Trophoblast cell (in vitro differentiated cells and primary cell): ENCODE data around the gene RNF130.

Experiments used
- DNase-seq, 2 donors: peaks; one replicate each; pipeline ENCODE4 v3.0.0-alpha.2; 2016
- H2AFZ ChIP-seq: 2 replicates; pipeline ENCODE4 v1.6.1; 2013; ENCODE audit warnings: low read length, moderate library complexity, mild to moderate bottlenecking; ENCODE audit not compliant: insufficient read depth, poor library complexity
- H2AK5ac ChIP-seq: 2 replicates; pipeline ENCODE4 v1.6.1; 2013; ENCODE audit warnings: mild to moderate bottlenecking, low read length
- H2BK120ac ChIP-seq: 2 replicates; pipeline ENCODE4 v1.6.1; 2013; ENCODE audit warnings: low read length, mild to moderate bottlenecking, moderate library complexity; ENCODE audit not compliant: insufficient read depth, poor library complexity
- H2BK12ac ChIP-seq: 2 replicates; pipeline ENCODE4 v1.6.1; 2013; ENCODE audit warnings: mild to moderate bottlenecking, low read length, moderate library complexity
- H2BK5ac ChIP-seq: 2 replicates; pipeline ENCODE4 v1.6.1; 2013; ENCODE audit warnings: low read length, low read depth, moderate library complexity, mild to moderate bottlenecking; ENCODE audit not compliant: poor library complexity
- H3K14ac ChIP-seq: 2 replicates; pipeline ENCODE4 v1.6.1; 2013; ENCODE audit warnings: mild to moderate bottlenecking, low read length
- H3K18ac ChIP-seq: 2 replicates; pipeline ENCODE4 v1.6.1; 2013; ENCODE audit warnings: mild to moderate bottlenecking, low read length
- H3K23ac ChIP-seq: 2 replicates; pipeline ENCODE4 v1.6.1; 2013; ENCODE audit warnings: low read length
- H3K27ac ChIP-seq: 2 replicates; pipeline ENCODE4 v1.5.1; 2013; ENCODE audit warnings: low read depth, mild to moderate bottlenecking, inconsistent platforms, low read length, moderate library complexity
- H3K27me3 ChIP-seq: 2 replicates; pipeline ENCODE4 v1.6.1; 2013; ENCODE audit warnings: inconsistent platforms, mild to moderate bottlenecking, low read length, moderate library complexity; ENCODE audit not compliant: insufficient read depth
- H3K36me3 ChIP-seq, 2 experiments: 1 replicate in 1 of 2; 2 replicates in 1 of 2; pipeline ENCODE4 v1.6.1; 2013; ENCODE audit warnings: low read length in 2 of 2, mild to moderate bottlenecking in 2 of 2, moderate library complexity in 1 of 2; ENCODE audit not compliant: insufficient read depth in 2 of 2, control insufficient read depth in 1 of 2
- H3K4ac ChIP-seq: 2 replicates; pipeline ENCODE4 v1.6.1; 2013; ENCODE audit warnings: low read depth, mild to moderate bottlenecking, low read length, moderate library complexity
- H3K4me1 ChIP-seq, 2 experiments: 1 replicate in 1 of 2; 2 replicates in 1 of 2; pipeline ENCODE4 v1.6.1; 2013; ENCODE audit warnings: low read length in 2 of 2, mild to moderate bottlenecking in 2 of 2, moderate library complexity in 1 of 2; ENCODE audit not compliant: insufficient read depth in 2 of 2, control insufficient read depth in 1 of 2
- H3K4me2 ChIP-seq: 2 replicates; pipeline ENCODE4 v1.6.1; 2013; ENCODE audit warnings: inconsistent platforms, mild to moderate bottlenecking, low read length, moderate library complexity
- H3K4me3 ChIP-seq: 2 replicates; pipeline ENCODE4 v1.5.1; 2013; ENCODE audit warnings: mild to moderate bottlenecking, low read depth, low read length, inconsistent platforms
- H3K79me1 ChIP-seq: one replicate; pipeline ENCODE4 v1.6.1; 2013; ENCODE audit warnings: low read length
- H3K79me2 ChIP-seq: 2 replicates; pipeline ENCODE4 v1.6.1; 2013; ENCODE audit warnings: low read length, mild to moderate bottlenecking; ENCODE audit not compliant: control insufficient read depth, insufficient read depth, poor library complexity
- H3K9ac ChIP-seq: 2 replicates; pipeline ENCODE4 v1.6.1; 2013; ENCODE audit warnings: mild to moderate bottlenecking, low read length
- H3K9me3 ChIP-seq: 2 replicates; pipeline ENCODE4 v1.6.1; 2013; ENCODE audit warnings: low read depth, mild to moderate bottlenecking, control low read depth, inconsistent platforms, low read length; ENCODE audit not compliant: insufficient read depth
- H4K12ac ChIP-seq: 2 replicates; pipeline ENCODE4 v1.6.1; 2013; ENCODE audit warnings: low read depth, mild to moderate bottlenecking, low read length, moderate library complexity
- H4K8ac ChIP-seq: 2 replicates; pipeline ENCODE4 v1.6.1; 2013; ENCODE audit warnings: low read depth, mild to moderate bottlenecking, low read length, moderate library complexity
- H4K91ac ChIP-seq: one replicate; pipeline ENCODE4 v1.6.1; 2013; ENCODE audit warnings: low read depth, mild to moderate bottlenecking, low read length, moderate library complexity
- WGBS: extraction: QIAGEN DNeasy Blood & Tissue Kit; methylation state at CpG from one replicate; pipeline ENCODE4 v1.1.7; 2013; ENCODE audit warnings: missing lambda C conversion rate; ENCODE audit not compliant: insufficient read length, insufficient coverage; ENCODE audit errors: extremely low coverage; 5-methylcytosine and 5-hydroxymethylcytosine counted together

Gene RNF130

DNA sequence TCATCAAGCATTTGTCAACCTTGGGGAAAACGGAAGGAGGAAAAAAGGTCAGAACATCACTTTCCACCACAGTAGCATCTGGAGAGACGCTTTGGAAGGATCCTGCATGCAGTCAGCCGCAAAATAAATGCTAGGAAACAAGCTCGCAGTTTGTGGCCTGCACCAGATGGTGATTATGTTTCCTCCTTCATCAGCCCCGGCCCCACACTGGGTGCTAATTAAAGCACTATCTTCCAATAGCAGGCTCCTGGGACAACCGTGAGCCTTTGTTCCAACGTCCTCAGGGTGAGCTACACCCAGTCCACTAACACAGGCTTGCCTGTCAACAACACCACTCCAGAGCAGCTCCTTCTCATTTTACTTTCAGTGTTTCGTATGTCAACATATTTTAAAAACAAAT, 64.0 kb downstream of the RNF130 start:
- H2AK5ac ChIP-seq = no peak overlapping the region

DNA sequence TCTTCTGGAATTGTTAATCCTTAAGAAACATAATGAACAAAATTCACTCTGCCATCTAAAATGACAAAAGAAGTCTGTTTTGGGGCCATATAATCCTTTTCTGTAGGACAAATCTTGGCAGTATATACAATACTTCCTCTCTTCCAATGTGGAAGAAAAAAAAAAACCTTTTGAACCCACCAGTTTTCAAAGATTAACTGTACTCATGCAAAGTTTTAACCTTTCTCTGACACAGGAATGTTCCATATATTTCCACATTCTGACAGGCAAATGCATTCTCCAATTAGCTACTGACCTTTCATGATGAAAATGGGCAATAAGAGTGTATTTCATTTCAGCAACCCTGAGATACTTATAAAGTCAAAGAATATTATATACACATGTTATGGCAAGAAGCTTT, 65.4 kb downstream of the RNF130 start:
- no peak overlapping the region for H3K23ac ChIP-seq
- no peak overlapping the region for H3K9ac ChIP-seq
- no peak overlapping the region for H3K18ac ChIP-seq
- H3K27ac ChIP-seq = no peak overlapping the region
- no peaks in the 10 kb centered on the region for H3K79me2 ChIP-seq
- no peak overlapping the region for H3K4ac ChIP-seq
- H2AFZ ChIP-seq = no peak overlapping the region
- H3K36me3 ChIP-seq = peaks cover 5 to 6% of the 10 kb centered on the region in 2 experiments
- H4K91ac ChIP-seq = no peak overlapping the region
- no peak overlapping the region for H4K8ac ChIP-seq
- H3K9me3 ChIP-seq = no peaks in the 10 kb centered on the region
- H2BK12ac ChIP-seq = no peak overlapping the region
- peaks cover 0 to 3% of the 10 kb centered on the region in 2 experiments for H3K4me1 ChIP-seq
- no peak for DNase-seq
- no peak overlapping the region for H2BK120ac ChIP-seq
- no peak overlapping the region for H3K4me2 ChIP-seq
- no peak overlapping the region for H3K14ac ChIP-seq
- no peak overlapping the region for H3K4me3 ChIP-seq
- H3K27me3 ChIP-seq = no peaks in the 10 kb centered on the region
- no peak overlapping the region for H2BK5ac ChIP-seq
- H4K12ac ChIP-seq = no peak overlapping the region
- H3K79me1 ChIP-seq = no peaks in the 10 kb centered on the region
- H2AK5ac ChIP-seq = no peak overlapping the region

More for the DNA sequence above, 64.0 kb downstream of the RNF130 start:
- no peak overlapping the region for H2BK12ac ChIP-seq
- H3K14ac ChIP-seq = no peak overlapping the region
- H2BK120ac ChIP-seq = no peak overlapping the region
- H3K27ac ChIP-seq = no peak overlapping the region
- H3K18ac ChIP-seq = no peak overlapping the region
- no peaks in the 10 kb centered on the region for H3K79me2 ChIP-seq
- H4K12ac ChIP-seq = no peak overlapping the region
- no peak overlapping the region for H4K8ac ChIP-seq
- H3K27me3 ChIP-seq = no peaks in the 10 kb centered on the region
- no peak overlapping the region for H3K4ac ChIP-seq
- H3K4me2 ChIP-seq = no peak overlapping the region
- peaks cover 0 to 3% of the 10 kb centered on the region in 2 experiments for H3K4me1 ChIP-seq
- H3K36me3 ChIP-seq = peaks cover 2% of the 10 kb centered on the region in 2 experiments
- no peak for DNase-seq
- H2BK5ac ChIP-seq = no peak overlapping the region
- H4K91ac ChIP-seq = no peak overlapping the region
- H2AFZ ChIP-seq = no peak overlapping the region
- H3K9ac ChIP-seq = no peak overlapping the region
- no peak overlapping the region for H3K23ac ChIP-seq
- no peaks in the 10 kb centered on the region for H3K79me1 ChIP-seq
- no peaks in the 10 kb centered on the region for H3K9me3 ChIP-seq
- no CpG with 5 or more reads among the region's 8 CpGs for WGBS
- no peak overlapping the region for H3K4me3 ChIP-seq

DNA sequence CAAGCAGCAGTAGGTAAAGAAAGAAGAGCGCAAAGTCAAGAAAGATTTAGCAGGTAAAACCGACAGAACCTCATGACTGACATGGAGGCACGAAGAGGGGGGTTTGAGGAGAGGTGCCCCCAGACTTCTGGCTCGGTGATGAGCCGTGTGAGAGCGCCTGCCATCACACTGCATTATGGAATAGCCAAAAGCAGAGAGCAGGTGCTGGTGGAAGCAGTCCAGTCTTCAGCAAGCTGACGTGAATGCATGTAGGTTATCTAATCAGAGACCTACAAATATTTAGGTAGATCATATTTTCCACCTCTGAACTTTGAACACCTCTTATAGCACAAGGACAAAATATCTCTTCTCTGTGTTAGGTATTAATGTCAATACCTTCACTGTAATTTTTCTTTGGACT, 68.4 kb downstream of the RNF130 start:
- Histone ChIP-seq H3K14ac (no peak overlapping the region), H3K9me3 (no peaks in the 10 kb centered on the region), H4K12ac (no peak overlapping the region), H2BK120ac (no peak overlapping the region), H2AK5ac (no peak overlapping the region), H3K79me2 (no peaks in the 10 kb centered on the region), H3K36me3 (peaks cover 3 to 6% of the 10 kb centered on the region in 2 experiments), H3K4me3 (no peak overlapping the region), H3K9ac (no peak overlapping the region), H2AFZ (no peak overlapping the region), H3K79me1 (no peaks in the 10 kb centered on the region), H3K27me3 (no peaks in the 10 kb centered on the region), H3K27ac (no peak overlapping the region), H3K23ac (no peak overlapping the region), H3K4me1 (peaks cover 0 to 2% of the 10 kb centered on the region in 2 experiments), H3K4ac (no peak overlapping the region), H2BK5ac (no peak overlapping the region), H4K91ac (no peak overlapping the region), H3K4me2 (no peak overlapping the region), H2BK12ac (no peak overlapping the region), H4K8ac (no peak overlapping the region), H3K18ac (no peak overlapping the region)
- no CpG with 5 or more reads among the region's 7 CpGs for WGBS
- no peak for DNase-seq

DNA sequence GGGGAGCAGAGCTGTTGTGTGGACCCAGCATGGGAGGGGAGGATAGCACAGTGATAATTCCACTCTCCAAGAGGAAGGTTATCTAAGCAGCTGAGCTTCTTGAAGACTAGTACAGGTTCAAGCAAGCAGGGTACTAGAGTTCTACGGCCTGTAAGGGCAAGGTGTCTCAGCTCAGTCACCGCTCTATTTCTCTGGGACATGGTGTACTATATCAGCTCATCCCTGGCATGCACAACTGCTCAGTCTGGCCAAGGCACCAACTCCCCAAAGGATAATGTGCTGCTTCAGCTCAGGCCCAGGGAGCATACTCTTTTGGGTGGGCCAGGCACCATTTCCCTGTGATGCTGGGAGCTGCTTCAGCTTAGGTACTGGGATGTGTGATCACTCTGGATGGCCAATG, 69.8 kb downstream of the RNF130 start:
- no peak overlapping the region for H2BK120ac ChIP-seq
- H3K4me2 ChIP-seq = no peak overlapping the region
- no peak overlapping the region for H3K4me3 ChIP-seq
- H3K4ac ChIP-seq = no peak overlapping the region
- no peaks in the 10 kb centered on the region for H3K27me3 ChIP-seq
- H3K9ac ChIP-seq = no peak overlapping the region
- no peak overlapping the region for H4K91ac ChIP-seq
- no peaks in the 10 kb centered on the region for H3K79me2 ChIP-seq
- no CpG with 5 or more reads among the region's 2 CpGs for WGBS
- no peak overlapping the region for H2AFZ ChIP-seq
- H3K27ac ChIP-seq = no peak overlapping the region
- no peak overlapping the region for H2BK12ac ChIP-seq
- H3K4me1 ChIP-seq = no peaks in the 10 kb centered on the region
- no peak overlapping the region for H3K18ac ChIP-seq
- H4K12ac ChIP-seq = no peak overlapping the region
- H3K14ac ChIP-seq = no peak overlapping the region
- H4K8ac ChIP-seq = no peak overlapping the region
- no peak overlapping the region for H2BK5ac ChIP-seq
- no peak for DNase-seq
- no peaks in the 10 kb centered on the region for H3K79me1 ChIP-seq
- H3K9me3 ChIP-seq = no peaks in the 10 kb centered on the region
- H3K36me3 ChIP-seq = peaks cover 3 to 6% of the 10 kb centered on the region in 2 experiments
- H3K23ac ChIP-seq = no peak overlapping the region
- H2AK5ac ChIP-seq = no peak overlapping the region
